ENCODE results near the gene DNASE1L1.

The DNASE1L1 gene

GRCh38 chrX:154409222-154409871 is at the start of gene DNASE1L1:
TSS of gene DNASE1L1 (minus strand) at chrX:154409254. CDS start at chrX:154405568, 3,686 bp downstream.
- no peak for DNase-seq (ENCODE audit: low spot score)

- DNase-seq (ENCODE audit: low spot score) = peak; percentile 46
Observed at GRCh38 chrX:154458116-154458953, 49.3 kb upstream of the DNASE1L1 start, which contains the start of gene PLXNA3. TSS of gene PLXNA3 (plus strand) at chrX:154458281. CDS start at chrX:154460184, 1,903 bp downstream.

- peak; percentile 71 for DNase-seq (ENCODE audit: low spot score)
Observed at GRCh38 chrX:154457491-154458115, 48.5 kb upstream of the DNASE1L1 start.

- DNase-seq (ENCODE audit: low spot score) = no peak
Observed at GRCh38 chrX:154452823-154453222, 43.8 kb upstream of the DNASE1L1 start.

- DNase-seq (ENCODE audit: low spot score) = no peak
Observed at GRCh38 chrX:154450312-154450711, 41.3 kb upstream of the DNASE1L1 start.

GRCh38 chrX:154449618-154450017 is 40.6 kb upstream of the DNASE1L1 start:
- no peak for DNase-seq (ENCODE audit: low spot score)

- DNase-seq (ENCODE audit: low spot score) = no peak
Observed at GRCh38 chrX:154448484-154448883, 39.4 kb upstream of the DNASE1L1 start.

- DNase-seq (ENCODE audit: low spot score) = no peak
Observed at GRCh38 chrX:154446430-154446829, 37.4 kb upstream of the DNASE1L1 start.

GRCh38 chrX:154445776-154446175 is 36.7 kb upstream of the DNASE1L1 start:
- DNase-seq (ENCODE audit: low spot score) = no peak

- DNase-seq (ENCODE audit: low spot score) = no peak
Observed at GRCh38 chrX:154444755-154445246, 35.7 kb upstream of the DNASE1L1 start.

- peak; percentile 81 for DNase-seq (ENCODE audit: low spot score)
Observed at GRCh38 chrX:154443992-154444754, 35.1 kb upstream of the DNASE1L1 start, which contains the start of gene FAM50A. TSS of gene FAM50A (plus strand) at chrX:154444141. CDS start at chrX:154444236, 95 bp downstream.

- no peak for DNase-seq (ENCODE audit: low spot score)
Observed at GRCh38 chrX:154443479-154443910, 34.4 kb upstream of the DNASE1L1 start.

- DNase-seq (ENCODE audit: low spot score) = no peak
Observed at GRCh38 chrX:154441984-154442707, 33.1 kb upstream of the DNASE1L1 start.

- no peak for DNase-seq (ENCODE audit: low spot score)
Observed at GRCh38 chrX:154441564-154441963, 32.5 kb upstream of the DNASE1L1 start.

GRCh38 chrX:154440623-154441357 is 31.7 kb upstream of the DNASE1L1 start:
- DNase-seq (ENCODE audit: low spot score) = no peak

GRCh38 chrX:154439841-154440240 is 30.8 kb upstream of the DNASE1L1 start:
- DNase-seq (ENCODE audit: low spot score) = no peak

- no peak for DNase-seq (ENCODE audit: low spot score)
Observed at GRCh38 chrX:154437971-154438893, 29.2 kb upstream of the DNASE1L1 start.

- DNase-seq (ENCODE audit: low spot score) = peak; percentile 66
Observed at GRCh38 chrX:154436983-154437752, 28.1 kb upstream of the DNASE1L1 start, which contains the start of gene GDI1. TSS of gene GDI1 (plus strand) at chrX:154437154. CDS start at chrX:154437255, 101 bp downstream.
